Gastrocnemius medialis (tissue), 4 donors: Measurements from ENCODE around the gene CEP112.

ENCODE experiments used
- CTCF ChIP-seq, 5 experiments: fragments of 450-650 bp in 3 of 5; fragments of 200-600 bp in 2 of 5; sonication (generic) in 2 of 5; IDR thresholded peaks in 4 of 5; conservative IDR thresholded peaks in 1 of 5; 1 replicate in 4 of 5; 2 replicates in 1 of 5; pipeline ENCODE4 v1.5.1; 2016 to 2019; ENCODE audit warnings: antibody characterized with exemption in 5 of 5, mild to moderate bottlenecking in 3 of 5, moderate library complexity in 3 of 5
- POLR2A ChIP-seq, 2 donors: fragments of 450-650 bp; IDR thresholded peaks; one replicate each; pipeline ENCODE4 v1.6.1; 2017; ENCODE audit warnings: antibody characterized with exemption in 2 of 2, mild to moderate bottlenecking in 2 of 2, moderate library complexity in 2 of 2

- TF ChIP-seq CTCF (IDR thresholded peaks at IDR 0.05 in 4 of 5, conservative IDR thresholded peaks at IDR 0.05 in 1 of 5), result no peak
- TF ChIP-seq POLR2A (IDR thresholded peaks at IDR 0.05), result no peak
Observed at GRCh38 chr17:65900216-65900615, 291.7 kb downstream of the CEP112 start.
